Inflammatory macrophage treated with lipopolysaccharide for 4 hours (primary cell): ENCODE results near the gene ZRANB2.

Source experiments
- DNase-seq: peaks from one replicate; pipeline ENCODE4 v3.0.0-alpha.2; 2020

The ZRANB2 gene

DNA sequence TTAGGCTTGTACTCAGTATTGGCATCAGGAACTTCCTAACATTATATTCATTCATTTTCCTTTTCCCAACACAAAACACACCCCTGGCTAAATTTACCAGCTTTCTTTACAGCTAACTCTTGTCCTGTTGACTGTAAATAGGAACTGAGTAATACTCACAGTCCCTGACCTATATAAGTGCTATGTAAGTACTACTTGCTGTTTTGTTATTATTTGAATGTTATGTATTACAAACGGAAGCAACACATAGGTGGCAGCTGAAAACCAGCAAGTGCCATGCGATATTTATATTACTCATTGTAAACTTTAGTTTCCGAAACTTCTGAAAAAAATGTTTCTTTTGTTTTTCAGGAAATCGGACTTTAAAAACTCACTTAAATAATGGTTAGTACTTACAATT is 54.7 kb downstream of the ZRANB2 start:
- DNase-seq: no peak

DNA sequence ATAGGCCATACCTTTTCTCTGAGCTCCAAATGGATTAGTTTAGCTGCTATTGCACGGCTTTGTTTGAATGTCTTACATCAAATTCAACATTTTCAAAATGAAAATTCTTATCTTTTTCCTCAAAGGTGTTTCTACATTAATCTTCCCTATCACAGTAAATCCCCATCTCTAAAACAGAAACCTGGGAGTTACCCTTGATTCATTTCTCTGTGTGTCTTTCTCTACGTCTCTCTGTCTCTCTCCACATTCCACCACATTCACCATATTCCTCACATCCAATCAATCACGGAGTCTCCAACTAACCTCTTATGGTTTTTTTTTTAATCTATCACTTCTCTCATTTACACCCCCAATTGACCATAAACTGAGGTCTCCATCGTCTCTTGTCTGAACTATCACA is 57.3 kb downstream of the ZRANB2 start:
- no peak for DNase-seq

DNA sequence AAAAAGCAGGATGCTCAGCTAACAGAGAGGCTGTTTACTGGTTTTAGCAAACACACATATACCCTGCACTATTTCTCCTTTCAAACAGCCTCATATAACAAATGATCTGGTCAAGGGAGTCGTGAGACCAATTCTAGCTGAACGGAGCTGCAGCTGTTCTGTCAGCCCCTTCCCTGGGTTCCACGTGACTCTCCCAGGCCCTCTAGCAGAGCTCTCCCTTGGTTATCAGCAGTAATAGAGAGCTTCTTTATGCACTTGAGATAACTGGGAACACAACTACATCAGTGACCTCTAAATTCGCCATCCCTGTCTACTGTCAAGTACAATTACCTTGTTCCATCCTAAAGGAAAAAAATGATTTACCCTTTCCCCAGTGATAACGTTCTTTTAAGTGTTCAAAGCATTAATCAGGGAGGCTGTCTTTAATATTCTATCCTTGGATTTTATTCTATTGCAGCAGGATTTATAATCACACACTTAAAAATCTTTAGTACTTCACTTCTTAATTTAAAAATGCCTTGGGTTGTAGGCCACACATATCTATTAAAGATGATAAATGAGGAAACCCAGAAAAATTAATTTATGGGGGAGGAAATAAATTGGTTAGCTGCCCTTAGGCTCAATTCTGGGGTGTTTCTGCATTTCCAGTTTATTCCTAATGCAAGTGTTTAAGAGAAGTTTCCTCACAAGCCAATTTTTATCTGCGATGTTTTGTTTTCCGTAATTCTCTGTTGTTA is 61.4 kb downstream of the ZRANB2 start:
- no peak for DNase-seq

DNA sequence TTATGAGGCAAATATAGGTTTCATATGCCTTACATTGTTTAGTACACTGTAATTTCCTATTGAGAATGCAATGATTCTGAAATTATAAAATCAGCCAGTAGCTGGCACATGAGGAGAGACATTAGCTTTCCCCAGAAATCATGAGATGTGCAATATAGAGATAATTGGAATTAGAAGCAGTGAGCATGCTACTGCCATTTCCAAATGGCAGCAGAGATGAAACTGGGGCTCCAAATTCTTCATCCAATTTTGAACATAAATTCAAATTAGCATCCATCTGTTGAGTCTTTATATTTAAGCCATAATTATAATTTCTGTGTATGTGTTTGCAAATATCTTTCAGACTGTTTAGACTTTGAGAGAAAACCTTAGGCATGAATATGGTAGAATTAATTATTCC is 62.0 kb downstream of the ZRANB2 start:
- no peak for DNase-seq

DNA sequence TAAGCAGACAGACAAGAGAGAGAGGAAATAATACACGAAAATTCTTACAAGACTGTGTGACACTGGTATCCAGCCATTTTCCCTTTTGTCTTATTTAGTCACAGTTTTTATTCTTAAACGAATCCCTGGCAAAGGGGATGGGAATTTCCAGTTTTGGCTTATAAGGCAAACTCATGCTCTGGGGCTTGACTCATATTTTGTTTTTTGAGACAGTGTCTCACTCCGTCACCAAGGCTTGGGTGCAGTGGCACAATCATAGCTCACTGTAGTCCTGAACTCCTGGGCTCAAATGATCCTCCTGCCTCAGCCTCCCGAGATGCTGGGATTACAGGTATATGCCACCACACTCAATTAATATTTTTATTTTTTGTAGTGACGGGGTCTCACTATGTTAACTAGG is 65.1 kb downstream of the ZRANB2 start:
- DNase-seq: no peak

DNA sequence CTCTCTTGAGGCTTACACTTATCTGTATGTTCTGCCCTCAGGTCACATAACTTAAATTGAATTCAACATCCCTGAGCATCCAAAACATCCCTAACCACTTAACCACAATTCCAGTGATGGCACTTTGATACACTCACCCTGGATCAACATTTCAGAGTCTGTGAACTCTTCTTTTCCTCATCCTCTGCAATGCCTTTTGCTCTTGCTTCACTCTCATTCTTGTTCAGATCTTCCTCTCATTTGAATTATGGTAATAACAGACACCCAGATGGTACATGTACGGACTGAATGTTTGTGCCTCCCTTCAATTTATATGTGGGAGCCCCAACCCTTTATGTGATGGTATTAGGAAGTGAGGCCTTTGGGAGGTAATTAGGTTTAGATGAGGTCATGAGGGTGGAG is 66.7 kb downstream of the ZRANB2 start:
- no peak for DNase-seq
